ENCODE results near the gene ATAD2B.
"Not testable (repeated sequence)": the region's sequence is repeated elsewhere in the genome, so short reads cannot be mapped to it uniquely, and the experiment has no call there.

ATAD2B gene

DNA sequence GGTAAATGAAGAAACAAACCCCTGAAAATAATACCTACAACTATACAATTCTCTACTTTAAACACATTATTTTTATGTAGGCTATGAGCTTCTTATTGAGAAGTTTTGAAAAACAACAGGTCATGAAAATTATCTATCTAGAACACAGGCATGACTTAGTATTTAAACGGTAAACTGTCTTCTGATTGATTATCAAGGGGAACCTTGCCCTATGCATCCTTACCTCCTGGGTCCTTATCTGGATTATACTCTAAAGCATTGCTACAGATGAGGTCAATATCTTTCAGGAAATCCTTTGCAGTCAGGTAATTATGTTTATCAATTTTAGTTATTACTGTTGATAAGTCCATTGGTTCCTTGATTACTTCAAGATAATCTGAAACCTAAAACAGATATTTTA, 144.3 kb downstream of the ATAD2B start:
- no peak for DNase-seq

DNA sequence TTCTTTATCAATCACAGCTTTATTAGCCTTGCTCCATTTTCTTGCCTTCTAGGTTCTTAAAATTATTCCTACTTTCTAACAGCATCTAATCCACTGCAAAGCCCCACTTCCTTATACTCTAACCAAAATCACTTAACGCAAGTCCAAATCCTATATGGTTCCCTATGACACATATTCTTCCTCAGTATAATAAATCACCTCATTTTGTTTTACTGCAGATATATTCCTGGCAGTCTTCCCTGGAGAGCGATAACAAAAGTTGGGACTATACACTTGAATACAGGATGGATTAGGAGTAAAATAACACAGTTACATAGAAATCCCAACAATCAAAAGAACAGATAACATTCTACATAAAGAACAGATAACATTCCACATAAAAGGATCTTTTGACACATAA, 144.8 kb downstream of the ATAD2B start:
- no peak for DNase-seq

DNA sequence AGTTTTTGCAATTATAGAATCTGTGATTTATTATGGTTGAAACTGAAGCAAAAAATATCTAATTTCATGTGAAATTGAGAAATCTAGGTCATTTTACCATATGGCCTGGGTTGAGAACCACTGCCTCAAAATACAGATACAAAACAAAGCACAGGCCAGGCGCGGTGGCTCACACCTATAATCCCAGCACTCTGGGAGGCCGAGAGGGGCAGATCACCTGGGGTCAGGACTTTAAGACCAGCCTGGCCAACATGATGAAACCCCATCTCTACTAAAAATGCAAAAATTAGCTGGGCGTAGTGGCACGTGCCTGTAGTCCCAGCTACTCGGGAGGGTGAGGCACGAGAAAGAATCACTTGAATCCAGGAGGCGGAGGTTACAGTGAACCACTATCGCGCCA, 146.5 kb downstream of the ATAD2B start:
- DNase-seq = not testable (repeated sequence)

DNA sequence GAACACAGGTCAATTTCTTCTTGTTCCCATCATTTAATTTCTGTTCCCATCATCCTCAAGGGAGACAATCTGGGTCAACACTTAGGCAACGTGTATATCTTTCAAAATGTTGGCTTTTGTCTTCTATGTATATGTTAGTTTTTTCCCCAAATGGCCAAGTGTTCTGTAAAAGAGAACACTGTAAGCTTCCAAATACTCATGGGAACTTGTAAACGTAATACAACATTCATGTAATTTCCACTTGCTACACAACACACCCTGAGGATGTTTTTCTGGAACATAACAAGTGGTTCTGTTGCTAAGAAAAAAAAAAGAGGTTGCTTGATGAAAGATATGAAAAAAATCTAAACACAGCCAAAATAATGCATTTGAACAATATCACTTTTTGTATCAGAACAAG, 149.1 kb downstream of the ATAD2B start:
- DNase-seq = no peak

DNA sequence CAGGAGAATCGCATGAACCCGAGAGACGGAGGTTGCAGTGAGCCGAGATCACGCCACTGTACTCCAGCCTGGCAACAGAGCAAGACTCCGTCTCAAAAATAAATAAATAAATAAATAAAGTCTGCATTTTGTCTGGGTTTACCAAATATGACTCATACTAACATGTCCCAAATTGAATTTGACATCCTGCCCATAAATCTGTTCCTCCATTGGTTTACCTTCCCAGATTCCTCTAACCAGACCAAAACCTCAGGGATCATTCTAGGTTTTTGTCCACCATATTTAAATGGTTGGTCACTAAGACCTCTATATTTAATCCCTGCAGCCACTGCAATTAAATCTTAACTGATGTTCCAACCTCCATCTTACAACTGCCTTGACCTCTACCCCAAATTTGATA, 150.9 kb downstream of the ATAD2B start:
- DNase-seq = no peak

DNA sequence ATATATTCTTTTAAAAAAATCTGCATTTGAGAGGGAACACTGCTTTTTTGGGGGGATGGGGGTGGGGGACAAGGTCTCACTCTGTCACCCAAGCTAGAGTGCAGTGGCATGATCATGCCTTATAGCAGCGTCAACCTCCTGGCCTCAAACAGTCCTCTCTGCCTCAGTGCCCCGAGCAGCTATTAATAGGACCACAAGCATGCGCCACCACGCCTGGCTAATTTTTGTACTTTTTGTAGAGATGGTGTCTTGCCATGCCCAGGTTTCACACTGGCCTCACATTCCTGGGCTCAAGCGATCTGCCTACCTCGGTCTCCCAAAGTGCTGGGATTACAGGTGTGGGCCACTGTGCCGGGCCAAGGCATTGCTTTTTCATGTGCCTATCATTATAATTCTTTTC, 154.2 kb downstream of the ATAD2B start:
- DNase-seq = no peak

DNA sequence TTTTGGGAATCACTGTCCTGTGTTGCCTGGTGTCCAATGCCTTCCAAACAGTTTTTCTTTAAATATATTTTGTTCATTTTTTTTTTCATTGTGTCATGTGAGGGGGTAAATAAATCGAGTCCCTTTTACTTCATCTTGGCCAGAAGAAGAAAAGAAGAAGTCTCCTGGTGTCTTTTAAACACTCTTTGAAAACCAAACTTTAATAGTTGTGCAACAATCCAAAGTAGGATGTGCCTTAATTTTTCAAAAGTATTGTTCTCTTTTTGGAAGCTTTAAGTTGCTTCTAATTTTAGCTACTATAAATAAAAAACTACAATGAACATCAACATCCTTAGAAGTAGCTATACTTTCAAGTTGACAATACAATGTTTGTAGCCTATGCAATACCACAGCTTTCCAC, 154.9 kb downstream of the ATAD2B start:
- peak in 1 of 2 donors; percentile 21 for DNase-seq

DNA sequence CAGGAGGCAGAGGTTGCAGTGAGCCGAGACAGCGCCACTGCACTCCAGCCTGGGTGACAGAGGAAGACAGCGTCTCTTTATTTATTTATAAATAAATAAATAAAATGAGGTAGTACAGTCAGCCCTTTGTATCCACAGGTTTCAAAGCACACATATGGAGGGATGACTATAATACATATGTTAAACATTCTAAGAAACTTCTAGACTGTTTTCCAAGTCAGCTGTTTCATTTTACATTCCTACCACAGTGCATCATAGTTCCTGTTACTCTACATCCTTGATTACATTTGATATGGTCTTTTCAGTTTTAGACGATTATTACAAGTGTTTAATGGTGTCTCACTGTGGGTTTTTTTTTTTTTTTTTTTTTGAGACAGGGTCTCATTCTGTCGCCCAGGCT, 157.6 kb downstream of the ATAD2B start:
- DNase-seq = no peak

DNA sequence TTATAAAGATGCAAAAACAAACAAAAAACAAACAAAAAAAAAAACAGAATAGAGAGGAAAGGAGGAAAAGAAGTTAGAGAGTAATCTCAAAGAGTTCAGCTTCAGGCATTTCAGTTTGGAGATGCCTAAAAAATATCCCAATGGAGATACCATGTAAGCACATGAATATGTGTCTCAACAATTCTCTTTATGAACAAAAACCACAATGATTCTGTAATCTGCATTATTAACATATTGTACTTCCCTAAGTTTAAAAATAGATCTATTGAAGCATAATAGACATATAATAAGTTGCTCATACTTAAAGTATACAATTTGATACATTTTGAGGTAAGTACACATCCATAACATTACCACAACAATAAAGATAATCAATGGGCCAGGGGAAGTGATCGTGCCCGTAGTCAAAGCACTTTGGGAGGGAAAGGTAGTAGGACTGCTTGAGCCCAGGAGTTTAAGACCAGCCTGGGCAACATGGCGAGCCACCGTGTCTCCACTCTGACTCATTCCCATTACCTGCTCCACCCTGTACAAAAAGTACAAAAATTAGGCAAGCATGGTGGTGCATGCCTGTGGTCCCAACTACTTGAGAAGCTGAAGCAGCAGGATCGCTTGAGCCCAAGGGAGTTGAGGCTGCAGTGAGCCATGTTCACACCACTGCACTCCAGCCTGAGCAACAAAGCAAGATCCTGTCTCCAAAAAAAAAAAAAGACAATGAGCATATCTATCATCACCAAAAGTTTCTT, 158.9 kb downstream of the ATAD2B start:
- DNase-seq = peak; percentile 58 to 64

DNA sequence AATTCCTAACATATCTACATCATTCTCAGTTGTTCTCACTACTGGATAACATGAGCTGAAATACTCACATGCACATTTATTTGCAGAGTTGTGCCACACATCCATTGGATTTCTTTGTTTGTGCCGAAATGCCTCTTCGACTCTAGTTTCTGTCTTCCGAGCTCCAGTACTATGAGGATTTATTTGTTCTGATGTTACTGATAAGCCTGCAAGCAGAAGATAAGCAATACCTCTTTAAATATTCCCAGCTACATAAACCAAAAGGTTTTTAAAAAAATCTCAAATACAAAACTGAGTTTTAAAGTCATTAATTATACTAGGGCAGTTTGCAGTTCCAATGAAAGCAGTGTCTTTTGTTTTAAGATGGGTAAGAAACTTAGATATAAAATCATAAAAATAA, 164.8 kb downstream of the ATAD2B start:
- no peak for DNase-seq

DNA sequence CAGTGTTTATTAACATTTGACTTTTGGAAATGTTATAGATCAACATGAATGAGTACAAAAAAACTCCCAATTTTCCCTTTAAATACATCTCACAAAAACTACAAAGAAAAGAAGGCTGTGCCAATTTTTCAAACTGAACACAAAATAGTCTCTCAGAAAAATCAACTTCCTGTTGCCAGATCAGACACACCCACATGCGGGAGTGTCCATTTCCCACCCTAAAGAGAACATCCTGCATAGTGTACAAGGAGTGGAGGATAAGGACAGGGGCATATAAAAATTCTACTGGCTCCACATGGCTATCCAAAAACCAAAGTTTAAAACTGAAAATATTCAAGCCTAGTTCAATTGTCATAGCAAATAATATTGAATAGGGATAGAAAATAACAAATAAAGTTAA, 165.3 kb downstream of the ATAD2B start:
- DNase-seq = peak; percentile 29 to 30

DNA sequence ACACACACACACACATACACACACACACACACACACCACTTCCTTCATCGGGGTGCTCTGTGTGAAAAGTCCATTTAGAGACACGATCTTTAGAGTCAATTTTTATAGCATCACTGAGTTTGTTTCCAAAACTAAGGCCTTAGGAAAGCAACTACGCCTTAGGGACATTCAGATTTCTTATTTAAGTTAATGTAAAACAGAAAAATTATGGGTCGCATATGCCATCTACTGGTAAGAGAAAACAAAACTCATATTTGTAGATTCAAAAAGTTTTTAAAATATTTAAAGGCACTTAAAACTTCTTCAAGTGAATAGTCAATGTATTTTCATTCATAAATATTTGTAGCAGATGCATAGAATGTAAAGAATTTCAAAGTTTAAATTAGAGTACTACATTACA, 166.2 kb downstream of the ATAD2B start:
- peak in 1 of 2 donors; percentile 27 for DNase-seq

DNA sequence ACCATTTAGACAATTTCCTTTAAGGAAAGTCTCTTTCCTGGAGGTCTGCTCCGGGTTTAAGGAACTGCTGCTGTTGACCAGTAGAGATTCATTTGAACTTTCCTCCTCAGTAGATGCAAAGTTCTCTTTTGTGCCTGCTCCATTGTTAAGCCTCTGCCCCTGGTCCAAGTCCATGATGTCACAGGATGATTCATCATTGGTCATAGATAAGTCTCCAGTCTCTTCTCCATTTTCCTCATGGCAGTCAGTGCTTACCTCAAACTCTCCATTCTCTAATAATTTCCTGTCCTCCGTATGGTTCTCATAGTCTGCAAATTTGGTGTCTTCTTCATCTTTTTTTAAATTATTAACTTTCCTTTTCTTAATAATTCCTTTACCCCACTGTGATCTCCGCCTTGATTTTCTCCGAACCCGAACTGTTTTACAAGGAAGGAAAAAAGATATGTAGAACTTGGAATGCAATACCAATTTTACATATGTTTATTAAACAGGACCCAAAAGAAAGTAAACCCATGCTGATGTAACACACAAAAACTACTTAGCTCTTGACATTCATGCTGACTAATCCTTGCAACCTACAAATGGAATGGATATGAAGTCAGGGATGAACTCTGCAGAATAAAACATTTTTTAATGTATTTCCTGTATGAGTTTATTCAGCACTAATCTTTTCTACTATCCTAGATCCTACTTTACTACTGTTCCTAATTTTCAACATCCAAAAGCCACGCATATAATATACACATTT, 169.1 kb downstream of the ATAD2B start:
- peak; percentile 64 to 71 for DNase-seq

DNA sequence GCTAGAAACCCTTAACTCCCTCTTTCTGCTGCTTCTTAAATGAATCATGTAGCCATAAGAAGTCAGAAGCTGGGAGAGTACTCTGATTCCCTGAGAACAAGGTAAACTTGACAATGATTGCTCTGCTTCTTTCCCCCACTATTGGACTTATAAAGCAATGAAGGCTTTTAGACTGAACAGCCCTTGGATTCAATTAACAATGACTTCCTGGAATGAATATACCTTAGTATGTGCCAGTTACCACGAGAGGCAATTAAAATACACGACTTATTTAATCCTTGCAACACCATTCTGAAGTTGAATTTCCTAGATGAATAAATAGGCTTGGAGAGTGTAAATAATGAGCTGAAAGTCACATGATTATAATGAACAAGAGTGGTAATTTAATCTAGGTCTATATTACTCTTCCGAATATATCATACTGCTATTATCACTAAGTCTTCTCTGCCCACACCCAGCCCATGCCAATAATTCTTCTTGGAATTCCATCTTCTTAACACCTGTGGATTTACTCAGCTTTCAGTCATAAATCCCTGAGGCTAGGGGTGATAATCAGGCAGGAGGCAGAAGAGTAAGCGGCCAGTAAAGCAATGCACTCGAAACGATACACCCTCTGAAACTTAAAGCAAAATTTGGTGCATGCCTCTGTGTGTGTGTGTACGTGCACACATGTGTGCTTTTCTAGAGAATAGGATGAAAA, 170.2 kb downstream of the ATAD2B start:
- DNase-seq = no peak

DNA sequence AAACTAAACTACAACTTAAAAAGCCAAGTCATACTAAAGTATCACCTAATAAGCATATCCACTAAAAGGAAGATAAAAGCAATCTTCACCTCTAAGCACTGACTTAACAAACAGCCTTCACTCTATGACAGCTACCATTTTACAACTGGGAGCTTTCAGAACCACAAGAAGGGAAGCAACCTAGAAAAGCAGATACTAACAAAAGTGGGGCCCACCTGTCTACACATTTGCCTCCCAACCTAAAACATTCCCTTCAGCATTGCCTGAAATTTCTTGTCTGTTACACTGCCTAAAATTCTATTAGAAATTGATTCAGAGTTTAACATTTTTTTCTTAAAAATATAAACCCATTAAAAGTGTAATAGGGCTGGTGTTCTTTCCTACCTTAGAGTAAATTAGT, 172.0 kb downstream of the ATAD2B start:
- DNase-seq = no peak

DNA sequence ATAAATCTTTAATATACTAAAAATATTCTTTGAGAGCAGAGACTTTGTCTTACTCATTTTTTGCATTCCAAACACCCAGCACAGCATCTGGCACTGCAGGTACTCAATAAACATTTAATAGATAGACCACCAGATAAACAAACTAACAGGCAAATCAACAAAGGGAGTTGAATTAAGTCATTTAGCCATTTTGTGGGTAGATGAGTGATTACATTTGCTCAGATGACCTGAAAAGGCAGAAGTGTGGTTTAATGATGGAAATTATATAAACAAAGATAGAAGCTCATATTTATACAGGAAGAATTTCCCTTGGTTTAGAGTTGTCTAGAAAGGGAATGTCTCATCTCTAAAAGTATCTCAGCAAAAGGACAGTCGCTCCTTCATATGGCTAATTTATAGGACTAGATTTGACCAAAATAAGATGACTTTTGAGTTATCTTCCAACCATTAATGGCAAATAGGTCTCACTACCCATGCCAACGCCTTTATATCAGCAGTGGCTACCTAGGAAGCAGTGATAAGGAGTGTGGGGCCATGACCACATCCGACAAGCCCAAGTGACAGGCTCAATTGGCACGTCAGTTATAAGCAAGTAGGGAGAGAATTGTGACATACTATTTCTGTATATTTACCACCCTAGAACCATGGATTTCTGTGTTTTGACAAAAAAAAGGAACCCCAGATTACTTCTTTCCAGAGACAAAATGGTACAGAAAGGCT, 173.5 kb downstream of the ATAD2B start:
- DNase-seq = no peak

DNA sequence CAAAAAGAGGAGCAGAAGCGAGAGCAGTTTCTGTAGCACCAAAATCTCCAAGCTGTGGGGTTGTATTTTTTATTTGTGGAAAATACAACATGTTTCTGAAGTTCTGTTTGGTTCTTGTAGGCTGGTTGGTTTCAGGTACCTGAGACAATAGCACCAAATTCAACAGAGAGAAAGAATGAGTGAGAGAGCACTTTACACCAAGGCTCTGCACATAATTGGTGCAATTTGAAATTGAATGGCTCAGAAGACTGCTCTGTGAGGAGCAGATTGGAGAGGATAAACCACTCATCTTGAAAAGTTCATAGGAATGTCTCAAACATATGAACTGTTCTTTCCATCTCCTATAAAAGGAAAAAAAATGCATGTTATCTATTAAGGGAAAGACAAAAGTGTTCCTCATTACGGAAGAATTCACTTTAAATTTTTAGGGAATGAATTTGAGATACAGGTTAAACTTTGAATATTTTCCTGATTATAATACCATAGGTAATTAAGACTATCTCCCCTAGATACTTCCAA, 175.1 kb downstream of the ATAD2B start:
- no peak for DNase-seq

DNA sequence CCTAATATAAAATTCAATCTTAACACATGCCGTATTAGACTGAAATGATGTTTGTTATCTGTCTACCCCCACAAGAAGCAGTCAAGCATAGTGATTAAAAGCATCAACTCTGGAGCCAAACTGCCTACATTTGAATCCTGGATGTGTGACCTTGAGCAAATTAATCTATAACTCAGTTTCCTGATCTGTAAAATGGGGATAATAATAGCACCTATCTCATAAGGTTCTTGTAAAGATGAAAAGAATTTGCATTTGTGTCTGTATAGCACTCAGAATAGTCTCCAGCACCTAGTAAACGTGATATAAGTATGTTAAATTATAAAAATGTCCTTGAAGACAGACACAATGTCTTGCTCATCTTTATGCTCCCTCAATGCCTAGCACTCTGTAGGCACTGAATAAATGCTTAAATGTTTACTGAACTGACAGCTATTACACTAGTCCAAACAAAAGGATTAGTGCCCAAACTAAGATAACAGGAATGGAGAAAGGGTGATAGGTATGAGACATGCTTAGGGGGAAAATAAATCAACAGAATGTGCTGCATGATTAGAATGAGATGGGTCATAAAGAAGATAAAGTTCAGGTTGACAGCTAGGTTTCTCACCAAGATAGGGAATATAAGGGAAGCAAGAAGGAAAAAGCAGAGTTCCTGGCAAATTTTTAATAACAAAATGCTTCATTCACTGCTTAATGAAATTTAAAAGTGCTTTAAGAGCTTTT, 180.6 kb downstream of the ATAD2B start:
- no peak for DNase-seq

DNA sequence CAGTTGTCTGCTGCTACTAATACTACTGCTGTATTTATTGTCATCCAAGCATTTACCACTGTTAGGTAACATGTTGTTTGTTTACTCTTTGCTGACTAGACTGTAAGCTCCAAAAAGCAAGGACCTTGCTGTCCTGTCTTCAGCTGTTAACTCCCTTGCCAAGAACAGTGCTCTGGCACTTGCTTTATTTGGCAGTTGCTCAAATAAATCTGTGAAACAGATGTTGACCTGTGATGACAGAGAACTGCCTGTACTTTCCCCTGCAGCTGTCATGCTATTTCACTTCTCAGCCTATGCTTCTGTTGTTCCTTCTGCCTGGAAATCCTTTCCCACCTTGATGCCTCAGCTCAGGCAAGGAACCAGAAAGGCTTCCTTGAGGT, 181.2 kb downstream of the ATAD2B start:
- no peak for DNase-seq

DNA sequence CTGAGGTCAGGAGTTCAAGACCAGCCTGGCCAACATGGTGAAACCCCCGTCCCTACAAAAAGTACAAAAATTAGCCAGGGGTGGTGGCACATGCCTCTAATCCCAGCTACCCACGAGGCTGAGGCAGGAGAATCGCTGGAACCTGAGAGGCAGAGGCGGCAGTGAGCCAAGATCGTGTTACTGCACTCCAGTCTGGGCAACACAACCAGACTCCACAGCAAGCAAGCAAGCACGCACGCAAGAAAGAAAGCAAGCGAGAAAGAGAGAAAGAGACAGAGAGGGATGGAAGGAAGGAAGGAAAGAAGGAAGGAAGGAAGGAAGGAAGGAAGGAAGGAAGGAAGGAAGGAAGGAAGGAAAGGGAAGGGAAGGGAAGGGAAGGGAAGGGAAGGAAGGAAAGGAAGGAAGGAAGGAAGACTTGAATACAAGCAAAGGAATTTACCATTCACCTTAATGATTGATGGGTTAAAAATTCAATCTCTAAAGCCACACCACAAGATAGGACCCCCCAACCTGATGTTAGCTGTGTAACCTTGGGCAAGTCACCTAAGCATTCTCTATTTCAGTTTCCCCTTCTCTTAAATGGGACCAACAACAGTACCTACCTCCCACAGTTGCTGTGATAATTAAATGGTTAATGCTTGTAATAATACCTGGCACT, 181.7 kb downstream of the ATAD2B start:
- DNase-seq = no peak

DNA sequence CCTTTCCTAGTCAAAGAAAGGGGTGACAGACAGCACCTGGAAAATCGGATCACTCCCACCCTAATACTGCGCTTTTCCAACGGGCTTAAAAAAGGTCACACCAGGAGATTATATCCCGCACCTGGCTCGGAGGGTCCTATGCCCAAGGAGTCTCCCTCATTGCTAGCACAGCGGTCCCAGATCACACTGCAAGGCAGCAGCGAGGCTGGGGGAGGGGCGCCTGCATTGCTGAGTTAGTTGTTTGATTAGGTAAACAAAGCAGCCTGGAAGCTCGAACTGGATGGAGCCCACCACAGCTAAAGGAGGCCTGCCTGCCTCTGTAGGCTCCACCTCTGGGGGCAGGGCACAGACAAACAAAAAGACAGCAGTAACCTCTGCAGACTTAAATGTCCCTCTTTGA, 190.1 kb downstream of the ATAD2B start:
- not testable (repeated sequence) for DNase-seq

DNA sequence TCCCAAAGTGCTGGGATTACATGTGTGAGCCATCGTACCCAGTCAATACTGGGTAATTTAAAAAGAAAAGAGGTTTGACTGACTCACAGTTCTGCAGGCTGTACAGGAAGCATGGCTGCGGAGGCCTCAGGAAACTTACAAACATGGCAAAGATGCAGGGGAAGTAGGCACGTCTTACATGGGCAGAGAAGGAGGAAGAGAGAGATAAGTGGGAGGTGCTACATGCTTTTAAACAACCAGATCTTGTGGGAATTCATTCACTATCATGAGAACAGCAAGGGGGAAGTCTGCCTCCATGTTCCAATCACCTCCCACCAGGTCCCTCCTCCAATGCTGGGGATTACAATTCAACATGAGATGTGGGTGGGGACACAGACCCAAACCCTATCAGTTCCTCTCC, 192.5 kb downstream of the ATAD2B start:
- peak; percentile 31 to 64 for DNase-seq
